ENCODE data around the gene RARRES2. TPM values are rescaled to one million over a fixed set of nuclear protein-coding genes. Genes with fewer than 3 reads are reported as not detected.
"Not testable (repeated sequence)": the region's sequence is repeated elsewhere in the genome, so short reads cannot be mapped to it uniquely, and the experiment has no call there.

RARRES2 gene
- polyA plus RNA-seq, 3 donors, result 37.9 to 63.1 (median 53.5) TPM

DNA sequence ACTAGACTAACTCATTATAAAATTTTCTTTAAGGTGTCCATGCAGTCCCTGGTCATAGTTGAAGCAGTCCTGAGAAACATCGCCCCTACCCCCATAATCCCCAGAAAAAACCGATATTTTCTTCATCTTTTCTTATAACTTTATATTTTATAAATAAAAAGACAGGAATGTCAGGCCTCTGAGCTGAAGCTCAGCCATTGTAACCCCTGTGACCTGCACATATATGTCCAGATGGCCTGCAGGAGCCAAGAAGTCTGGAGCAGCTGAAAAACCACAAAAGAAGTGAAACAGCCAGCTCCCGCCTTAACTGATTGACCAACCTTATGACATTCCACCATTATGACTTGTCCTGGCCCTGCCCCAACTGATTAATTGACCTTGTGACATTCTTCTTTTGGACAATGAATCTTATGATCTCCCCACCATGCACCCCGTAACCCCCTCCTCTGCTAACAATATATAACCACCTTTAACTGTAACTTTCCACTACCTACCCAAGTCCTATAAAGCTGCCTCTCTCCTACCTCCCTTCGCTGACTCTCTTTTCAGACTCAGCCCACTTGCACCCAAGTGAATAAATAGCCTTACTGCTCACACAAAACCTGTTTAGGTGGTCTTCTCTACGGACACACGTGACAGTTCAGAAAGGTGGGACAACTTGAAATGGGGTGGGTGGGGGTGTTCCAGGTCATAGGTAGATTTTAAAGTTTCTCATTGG lies 28.6 kb downstream of the RARRES2 start:
- not testable (repeated sequence) for DNase-seq (ENCODE audit: extremely low read depth in 1 of 11, low read depth in 9 of 11, low spot score in 4 of 11)

DNA sequence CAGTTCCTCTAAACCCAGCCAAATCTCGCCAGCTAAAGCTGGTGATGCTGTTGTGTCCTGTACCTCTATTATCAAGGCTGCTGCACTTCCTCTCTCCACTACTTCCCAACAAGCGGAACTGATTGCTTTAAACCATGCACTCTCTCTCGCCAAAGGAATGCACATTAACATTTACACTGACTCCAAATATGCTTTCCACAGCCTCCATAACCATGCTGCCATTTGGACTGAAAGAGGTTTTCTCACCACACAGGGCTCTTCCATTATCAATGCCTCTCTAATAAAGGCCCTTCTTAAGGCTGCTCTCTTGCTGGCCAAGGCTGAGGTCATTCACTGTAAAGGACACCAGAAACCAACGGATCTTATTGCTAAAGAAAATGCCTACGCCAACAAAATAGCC lies 29.7 kb downstream of the RARRES2 start:
- DNase-seq (ENCODE audit: extremely low read depth in 1 of 11, low read depth in 9 of 11, low spot score in 4 of 11), result no peak

DNA sequence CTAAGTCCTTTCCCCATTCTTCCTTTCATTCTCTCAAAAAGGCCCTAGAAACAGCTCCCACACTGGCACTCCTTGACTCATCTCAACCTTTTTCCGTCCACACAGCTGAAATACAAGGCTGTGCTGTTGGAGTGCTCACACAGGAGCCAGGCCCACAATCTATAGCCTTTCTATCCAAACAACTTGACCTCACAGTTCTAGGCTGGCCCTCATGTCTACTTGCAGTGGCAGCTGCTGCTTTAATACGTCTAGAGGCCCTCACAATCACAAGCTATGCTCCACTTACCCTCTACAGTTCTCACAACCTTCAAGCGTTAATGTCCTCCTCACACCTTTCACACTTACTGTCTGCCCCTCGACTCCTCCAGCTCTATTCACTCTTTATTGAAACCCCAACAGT lies 30.3 kb downstream of the RARRES2 start:
- DNase-seq (ENCODE audit: extremely low read depth in 1 of 11, low read depth in 9 of 11, low spot score in 4 of 11), result no peak

DNA sequence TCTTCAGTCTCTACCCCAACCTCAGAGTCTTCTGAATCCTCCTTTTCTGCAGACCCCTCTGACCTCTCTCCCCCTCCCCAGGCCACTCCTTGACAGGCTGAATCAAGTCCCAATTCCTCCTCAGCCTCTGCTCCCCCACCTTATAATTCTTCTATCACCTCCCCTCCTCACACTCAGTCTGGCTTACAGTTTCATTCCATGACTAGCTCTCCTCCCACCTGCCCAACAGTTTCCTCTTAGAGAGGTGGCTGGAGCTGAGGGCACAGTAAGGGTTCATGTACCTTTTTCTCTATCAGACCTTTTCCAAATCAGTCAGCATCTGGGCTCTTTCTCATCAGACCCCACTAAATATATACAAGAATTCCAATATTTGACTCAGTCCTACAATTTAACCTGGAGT lies 32.9 kb downstream of the RARRES2 start:
- no peak for DNase-seq (ENCODE audit: extremely low read depth in 1 of 11, low read depth in 9 of 11, low spot score in 4 of 11)

DNA sequence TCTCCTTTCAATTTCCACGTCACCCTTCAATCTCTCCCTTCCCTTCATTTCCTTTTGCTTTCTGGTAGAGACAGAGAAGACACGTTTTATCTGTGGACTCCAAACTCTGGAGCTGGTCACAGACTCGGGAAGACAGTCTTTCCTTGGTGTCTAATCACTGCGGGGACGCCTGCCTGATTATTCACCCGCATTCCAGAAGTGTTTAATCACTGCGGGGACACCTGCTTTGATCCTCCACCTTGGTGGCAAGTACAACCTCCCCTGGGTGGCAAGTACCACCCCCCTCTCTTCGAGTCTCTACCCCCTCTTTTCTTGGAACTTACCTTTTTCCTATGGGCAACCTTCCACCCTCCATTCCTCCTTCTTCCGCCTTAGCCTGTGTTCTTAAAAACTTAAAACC lies 33.5 kb downstream of the RARRES2 start:
- no peak for DNase-seq (ENCODE audit: extremely low read depth in 1 of 11, low read depth in 9 of 11, low spot score in 4 of 11)

DNA sequence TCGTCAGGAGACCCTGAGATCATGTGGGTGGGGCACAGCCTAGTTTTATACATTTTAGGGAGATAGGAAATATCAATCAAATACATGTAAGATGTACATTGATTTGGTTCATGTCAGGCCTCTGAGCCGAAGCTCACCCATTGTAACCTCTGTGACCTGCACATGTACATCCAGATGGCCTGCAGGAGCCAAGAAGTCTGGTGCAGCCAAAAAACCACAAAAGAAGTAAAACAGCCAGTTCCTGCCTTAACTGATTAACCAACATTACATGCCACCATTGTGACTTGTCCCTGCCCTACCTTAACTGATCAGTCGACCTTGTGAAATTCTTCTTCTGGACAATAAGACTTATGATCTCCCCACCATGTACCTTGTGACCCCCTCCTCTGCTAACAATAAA lies 34.3 kb downstream of the RARRES2 start:
- DNase-seq (ENCODE audit: extremely low read depth in 1 of 11, low read depth in 9 of 11, low spot score in 4 of 11), result no peak

DNA sequence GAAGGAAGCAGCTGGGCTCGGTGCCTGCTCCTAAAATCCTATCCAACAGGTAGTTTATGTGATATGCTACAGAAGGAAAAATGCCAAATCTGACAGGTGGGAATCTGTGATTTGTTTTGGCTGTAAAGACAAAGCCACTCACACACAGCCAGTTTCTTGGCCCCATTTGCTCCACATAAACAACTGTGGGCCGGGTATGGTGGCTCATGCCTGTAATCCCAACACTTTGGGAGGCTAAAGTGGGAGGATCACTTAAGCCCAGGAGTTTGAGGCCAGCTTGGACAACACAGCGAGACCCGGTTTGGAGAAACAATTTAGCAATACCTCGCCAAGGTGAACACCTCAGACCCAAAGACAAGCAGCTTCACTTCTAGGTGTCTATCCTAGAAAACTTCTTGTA lies 35.1 kb downstream of the RARRES2 start:
- not testable (repeated sequence) for DNase-seq (ENCODE audit: extremely low read depth in 1 of 11, low read depth in 9 of 11, low spot score in 4 of 11)

DNA sequence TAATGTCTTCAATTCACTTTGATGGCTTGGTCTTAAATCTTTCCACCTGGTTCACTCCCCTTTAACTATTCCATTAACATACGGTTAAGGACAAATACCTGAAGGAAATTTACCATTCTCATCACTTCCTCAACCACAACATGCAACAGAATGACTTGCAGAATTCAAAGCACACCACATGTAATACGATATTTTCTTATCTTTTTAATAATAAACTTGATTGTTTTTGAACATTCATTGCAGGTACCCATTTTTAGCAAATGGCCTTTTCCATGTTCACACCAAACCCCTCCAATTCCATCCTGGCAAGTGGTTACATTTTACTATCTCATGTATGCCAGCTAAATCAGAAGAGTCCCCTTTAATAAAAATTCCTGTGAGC lies 35.5 kb downstream of the RARRES2 start:
- not testable (repeated sequence) for DNase-seq (ENCODE audit: extremely low read depth in 1 of 11, low read depth in 9 of 11, low spot score in 4 of 11)

DNA sequence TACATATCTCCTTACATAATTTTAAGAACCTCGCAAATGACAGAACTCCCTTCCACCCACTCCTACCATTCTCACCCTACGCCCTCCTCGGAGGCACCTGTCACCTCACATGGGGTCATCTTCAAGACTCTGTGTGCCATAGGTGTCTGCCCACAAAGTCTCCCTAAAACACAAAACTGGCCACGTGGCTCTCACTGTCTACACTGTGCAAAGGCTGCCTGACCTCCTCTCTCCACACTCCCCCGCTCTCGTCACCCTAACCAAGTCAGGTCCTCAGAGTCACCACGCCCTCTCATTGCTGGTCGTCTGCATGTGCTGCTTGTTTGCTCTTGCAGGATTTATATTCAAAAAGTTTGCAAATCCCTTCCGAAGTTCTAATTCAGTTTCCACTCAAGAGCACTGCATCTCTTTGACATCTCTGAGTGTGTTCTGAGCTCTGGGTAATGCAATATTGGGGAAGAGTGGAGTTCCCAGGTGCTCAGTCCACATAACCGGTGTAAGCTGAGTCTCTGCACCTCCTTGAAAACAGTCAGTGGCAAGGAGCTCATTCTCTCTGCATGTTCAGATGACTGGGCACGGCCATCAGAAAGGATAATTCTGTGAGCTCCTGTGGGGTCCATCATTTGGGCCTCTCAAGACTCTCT lies 36.0 kb downstream of the RARRES2 start:
- not testable (repeated sequence) for DNase-seq (ENCODE audit: extremely low read depth in 1 of 11, low read depth in 9 of 11, low spot score in 4 of 11)

DNA sequence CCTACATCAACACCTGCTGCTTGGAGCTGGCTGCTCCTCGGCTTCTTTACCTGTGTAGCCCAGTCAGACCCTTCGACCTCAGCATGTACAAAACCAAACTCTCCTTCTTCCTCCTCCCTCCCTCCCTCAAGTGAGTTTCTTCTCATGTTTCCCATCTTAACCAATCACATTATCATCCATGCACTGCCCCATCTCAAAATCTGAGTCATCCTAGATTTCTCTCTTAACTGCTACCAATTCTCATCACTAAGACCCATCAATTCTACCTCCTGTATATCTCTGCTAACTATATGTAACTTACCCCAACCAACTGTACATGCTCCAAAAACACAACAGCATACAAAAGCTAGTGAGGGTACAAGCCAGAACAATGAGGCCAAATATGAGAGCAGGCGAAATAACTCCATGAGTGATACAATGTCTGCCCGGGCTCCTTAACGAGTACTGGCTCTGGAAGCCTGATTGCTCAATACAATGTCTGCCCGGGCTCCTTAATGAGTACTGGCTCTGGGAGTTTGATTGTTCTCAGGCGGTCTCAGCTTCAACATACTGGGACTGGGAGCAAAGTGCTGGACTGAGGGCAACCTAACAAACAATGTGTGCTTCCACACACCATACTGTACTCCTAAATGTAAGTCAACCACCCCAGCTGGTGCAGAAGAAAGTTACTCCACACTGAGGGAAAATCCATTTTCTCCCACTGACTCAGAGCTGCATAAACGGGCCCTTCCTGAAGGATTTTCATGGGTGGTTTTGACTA lies 36.8 kb downstream of the RARRES2 start:
- DNase-seq (ENCODE audit: extremely low read depth in 1 of 11, low read depth in 9 of 11, low spot score in 4 of 11), result not testable (repeated sequence)

DNA sequence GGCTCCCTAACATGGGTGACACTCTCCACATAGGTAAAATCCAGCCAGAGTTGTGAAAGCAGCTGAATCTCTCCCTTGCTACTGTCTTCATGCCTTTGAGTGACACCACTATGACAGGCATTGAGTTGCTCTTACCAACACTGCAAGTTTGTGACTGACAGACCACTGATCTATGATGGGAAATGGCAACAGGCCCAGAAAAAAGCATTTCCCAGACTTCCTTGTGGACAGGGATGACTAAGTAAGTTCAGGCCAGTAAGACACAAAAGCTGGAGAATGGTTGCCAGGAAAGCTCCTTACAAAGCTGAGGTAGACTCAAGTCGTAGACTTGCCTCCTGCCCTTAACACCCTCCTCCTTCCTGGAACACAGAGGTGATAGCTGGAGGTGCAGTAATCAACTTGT lies 38.5 kb downstream of the RARRES2 start:
- not testable (repeated sequence) for DNase-seq (ENCODE audit: extremely low read depth in 1 of 11, low read depth in 9 of 11, low spot score in 4 of 11)

DNA sequence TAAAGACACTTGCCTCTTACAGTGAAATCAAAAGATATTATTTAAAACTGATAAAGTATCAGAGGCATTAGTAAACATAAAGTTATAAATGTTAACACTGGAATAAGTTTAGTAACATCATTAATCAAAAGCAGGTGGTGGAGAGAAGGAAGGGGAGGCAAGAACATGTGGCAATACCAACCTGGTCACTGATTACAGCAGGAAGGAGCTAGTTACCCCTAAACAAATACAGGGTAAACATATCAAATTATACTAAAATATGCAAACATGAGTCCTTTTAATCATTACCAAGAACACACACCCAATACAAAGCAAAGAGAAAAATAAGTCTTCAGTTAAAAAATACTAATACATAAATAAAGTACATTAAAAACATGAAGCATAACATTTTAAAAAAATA lies 43.5 kb downstream of the RARRES2 start:
- DNase-seq (ENCODE audit: extremely low read depth in 1 of 11, low read depth in 9 of 11, low spot score in 4 of 11), result not testable (repeated sequence)

DNA sequence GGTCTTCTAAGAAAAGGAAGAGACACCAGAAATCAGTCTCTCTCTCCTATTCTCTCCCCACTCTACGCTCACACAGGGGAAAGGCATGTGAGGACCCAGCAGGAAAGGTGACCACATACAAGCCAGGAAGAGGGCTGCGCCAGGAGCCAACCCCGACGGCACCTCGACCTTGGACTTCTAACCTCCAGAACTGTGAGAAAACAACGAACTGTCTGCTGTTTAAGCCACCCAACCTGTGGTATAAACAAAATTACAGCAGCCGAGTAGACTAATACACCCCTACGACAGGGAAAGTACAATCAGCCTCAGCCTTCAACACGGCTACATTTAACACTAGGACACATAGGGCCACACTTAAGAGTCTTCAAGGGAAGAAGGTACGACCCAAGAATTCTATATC lies 44.6 kb downstream of the RARRES2 start:
- not testable (repeated sequence) for DNase-seq (ENCODE audit: extremely low read depth in 1 of 11, low read depth in 9 of 11, low spot score in 4 of 11)

DNA sequence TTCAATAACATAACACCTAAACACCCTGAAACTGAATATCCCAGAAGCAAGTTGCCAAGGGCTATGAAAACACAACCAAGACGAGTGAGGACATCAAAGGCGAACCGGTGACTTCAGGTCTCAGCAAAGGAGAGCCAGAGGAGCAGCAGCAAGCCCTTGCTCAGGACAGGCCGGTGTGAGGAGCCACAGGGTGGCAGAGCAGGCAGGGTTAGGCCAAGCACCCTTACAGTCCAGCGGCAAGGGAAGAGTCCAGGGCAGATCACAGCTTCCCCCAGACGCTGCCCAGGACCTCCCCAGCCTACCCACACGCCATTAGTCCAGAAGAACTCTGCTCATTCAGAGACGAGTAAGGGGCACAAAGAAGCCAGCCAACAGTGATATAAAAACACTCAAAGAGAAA lies 45.8 kb downstream of the RARRES2 start:
- not testable (repeated sequence) for DNase-seq (ENCODE audit: extremely low read depth in 1 of 11, low read depth in 9 of 11, low spot score in 4 of 11)

DNA sequence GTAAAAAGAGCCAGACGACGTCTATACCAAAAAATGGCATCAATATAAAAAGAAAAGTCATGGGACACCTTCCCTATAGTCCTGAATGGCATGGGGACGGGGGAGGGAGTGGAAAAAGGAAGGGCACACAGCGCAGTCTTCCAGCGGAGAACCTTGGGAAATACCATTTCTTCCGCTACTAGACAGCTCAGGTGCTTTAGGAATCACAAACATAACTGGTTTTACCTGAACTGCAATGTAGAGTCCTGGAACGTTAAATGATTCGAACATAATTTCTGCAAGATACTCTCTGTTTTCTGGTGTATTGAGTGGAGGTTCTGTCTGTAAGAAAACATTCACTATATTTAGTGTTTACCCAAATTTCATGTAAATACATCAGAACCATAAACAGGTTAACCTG lies 46.4 kb downstream of the RARRES2 start:
- DNase-seq (ENCODE audit: extremely low read depth in 1 of 11, low read depth in 9 of 11, low spot score in 4 of 11), result not testable (repeated sequence)

DNA sequence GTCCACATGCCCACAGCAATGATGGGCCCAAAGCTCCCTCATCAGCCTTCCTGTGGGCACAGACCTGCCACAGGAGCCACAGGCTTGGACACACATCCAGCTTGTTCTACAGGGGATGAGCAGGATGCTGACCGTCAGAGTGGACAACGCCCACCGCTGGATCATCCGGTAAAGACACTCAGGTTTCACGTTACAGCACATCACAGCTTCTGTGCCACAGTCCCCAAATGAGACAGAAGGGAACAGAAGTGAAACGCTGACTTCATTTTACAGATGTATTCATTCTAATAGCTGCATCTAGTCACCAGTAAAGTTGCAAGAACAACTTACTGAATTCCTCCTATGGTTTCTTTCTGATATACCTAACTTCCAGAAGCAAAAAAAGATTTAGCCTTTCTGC lies 51.1 kb downstream of the RARRES2 start:
- DNase-seq (ENCODE audit: extremely low read depth in 1 of 11, low read depth in 9 of 11, low spot score in 4 of 11), result not testable (repeated sequence)

DNA sequence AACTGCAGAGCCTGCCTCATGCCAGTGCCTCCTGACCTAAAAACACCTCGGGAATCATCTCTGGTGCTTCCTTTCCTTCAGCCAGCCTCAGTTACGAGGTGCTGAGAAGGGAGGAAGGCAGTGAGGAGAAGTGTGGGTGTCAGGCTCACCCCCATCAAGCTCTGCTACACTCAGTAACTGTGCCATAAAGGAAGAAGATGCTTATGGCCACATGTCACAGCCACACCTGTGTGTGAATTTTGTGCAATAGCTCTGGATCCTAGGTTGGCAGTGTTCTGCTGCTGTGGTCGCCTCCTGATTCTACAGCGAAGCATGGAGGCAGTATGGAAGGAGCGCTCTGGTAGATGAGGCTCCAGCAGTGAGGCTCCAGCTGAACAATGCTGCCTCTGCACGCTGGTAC lies 52.6 kb downstream of the RARRES2 start:
- DNase-seq (ENCODE audit: extremely low read depth in 1 of 11, low read depth in 9 of 11, low spot score in 4 of 11), result not testable (repeated sequence)

All from renal cortex interstitium (tissue), 11 donors.